Adipose tissue (tissue), 3 donors: ENCODE measurements around the gene CTCF. TPM values are rescaled to one million over a fixed set of nuclear protein-coding genes. Genes with fewer than 3 reads are reported as not detected.

Experiments used
- H3K27ac ChIP-seq: one replicate; pipeline ENCODE4 v1.5.1; 2013; ENCODE audit warnings: low read depth, low read length
- WGBS, 3 donors: extraction: QIAGEN DNeasy Blood & Tissue Kit; methylation state at CpG; one replicate each; pipeline ENCODE4 v1.1.7; 2013; 5-methylcytosine and 5-hydroxymethylcytosine counted together
- polyA plus RNA-seq, 3 donors: library from polyadenylated mRNA; stranded (reverse); fragments of 200-250 nt; gene quantifications; one replicate each; pipeline ENCODE4 v1.2.3, GENCODE V29; 2013
- donor health status: healthy with polysubstance abuse.
- donor health status: Bipolar disorder and iron deficiency.
- donor health status: healthy.

Gene CTCF
- polyA plus RNA-seq, 3 donors, result 12.4 to 26.0 (median 15.2) TPM

DNA sequence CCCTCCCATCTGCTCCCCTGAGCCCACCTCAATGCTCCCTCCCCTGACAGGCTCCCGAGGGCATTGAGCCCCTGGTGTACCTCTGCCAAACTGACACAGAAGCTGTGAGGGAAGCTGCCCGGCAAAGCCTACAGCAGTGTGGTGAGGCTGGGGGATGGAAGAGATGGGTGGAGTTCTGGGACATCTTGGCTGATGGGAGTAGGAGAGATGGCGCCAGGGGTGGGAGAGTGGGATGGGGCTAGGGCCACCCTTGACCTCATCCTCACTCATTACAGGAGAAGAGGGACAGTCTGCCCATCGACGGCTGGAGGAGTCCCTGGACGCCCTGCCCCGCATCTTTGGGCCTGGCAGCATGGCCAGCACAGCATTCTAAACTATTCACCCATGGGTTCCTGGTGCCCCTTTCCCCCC, 16.2 kb upstream of the CTCF start:
- 57 to 72% (median 71%) methylated on average over 7 of the region's 7 CpGs for WGBS, 3 donors
- H3K27ac ChIP-seq, result no peak overlapping the region

DNA sequence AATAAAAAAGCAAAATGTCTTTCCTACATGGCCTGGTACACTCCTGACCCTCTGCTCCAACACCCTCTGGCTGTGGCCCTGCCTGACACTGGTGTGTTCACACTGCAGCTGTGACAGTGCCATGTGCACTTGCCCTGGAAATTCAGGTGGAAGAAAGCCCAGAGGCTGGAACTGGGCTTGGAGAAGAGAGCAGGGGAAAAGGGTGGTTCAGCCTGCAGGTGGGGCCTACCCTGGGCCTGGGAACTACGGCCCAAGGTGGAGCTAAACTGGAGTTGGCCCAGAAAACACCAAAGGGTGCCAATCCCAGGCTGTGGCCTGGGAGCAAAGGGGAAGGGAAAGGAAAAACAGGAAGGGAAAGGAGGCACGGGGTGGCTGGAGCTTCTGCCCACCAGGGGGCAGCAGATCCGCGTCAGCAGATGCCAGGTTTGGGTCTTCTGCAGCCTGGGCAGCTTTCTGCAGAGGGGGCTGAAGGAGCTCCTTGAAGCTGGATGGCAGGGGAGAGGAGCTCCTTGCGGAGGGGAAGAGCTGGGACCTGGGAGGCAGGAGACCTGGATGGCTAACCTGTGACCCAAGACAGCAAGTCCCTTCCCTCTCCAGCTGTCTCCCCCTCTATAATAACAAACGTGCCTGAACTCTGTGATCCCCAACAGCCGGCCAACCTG, 15.4 kb upstream of the CTCF start:
- H3K27ac ChIP-seq, result no peak overlapping the region
- WGBS, 3 donors, result 8 to 21% (median 12%) methylated on average over 7 of the region's 7 CpGs

DNA sequence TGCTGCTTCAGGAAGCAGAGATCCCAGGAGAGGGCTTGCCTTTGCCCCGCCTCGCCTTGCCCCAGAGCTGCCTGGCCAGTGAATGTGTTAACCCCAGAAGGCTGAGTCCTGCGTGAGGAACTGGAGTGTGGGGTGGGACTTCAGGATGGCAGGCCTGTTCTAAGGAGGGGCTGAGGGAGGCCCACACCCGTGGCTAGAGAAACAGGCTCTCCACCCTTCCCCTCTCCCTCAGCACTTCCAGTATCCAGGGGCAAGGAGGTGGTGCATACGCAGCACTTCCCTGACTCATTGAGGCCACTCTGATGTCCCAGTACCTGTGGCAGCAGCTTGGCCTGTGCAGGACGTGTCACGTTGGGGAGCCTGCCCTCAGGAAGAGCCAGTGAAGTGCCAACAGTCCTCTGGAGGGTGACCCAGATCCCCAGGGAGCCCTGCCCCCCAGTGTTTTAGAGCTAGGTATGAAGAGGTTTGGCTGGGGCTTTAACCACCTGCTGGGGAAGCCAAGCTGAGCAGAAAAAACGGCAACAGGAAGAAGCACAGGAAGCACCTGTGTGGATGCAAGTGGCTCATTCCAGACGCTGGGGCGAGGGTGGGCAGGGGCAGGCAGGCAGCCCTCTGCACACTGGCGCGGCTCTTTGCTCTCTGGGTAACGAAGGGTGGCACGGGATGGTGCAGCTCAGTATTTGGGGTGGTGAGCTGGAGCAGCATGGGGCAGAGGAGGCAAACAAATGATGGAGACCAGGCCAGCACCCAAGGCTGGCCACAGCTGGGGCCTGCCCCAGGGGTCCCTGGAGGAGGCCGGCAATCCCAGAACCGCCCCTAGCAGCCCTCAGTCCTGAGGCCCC, 14.7 kb upstream of the CTCF start:
- WGBS, 3 donors, result 37 to 62% (median 39%) methylated on average over 16 of the region's 16 CpGs

DNA sequence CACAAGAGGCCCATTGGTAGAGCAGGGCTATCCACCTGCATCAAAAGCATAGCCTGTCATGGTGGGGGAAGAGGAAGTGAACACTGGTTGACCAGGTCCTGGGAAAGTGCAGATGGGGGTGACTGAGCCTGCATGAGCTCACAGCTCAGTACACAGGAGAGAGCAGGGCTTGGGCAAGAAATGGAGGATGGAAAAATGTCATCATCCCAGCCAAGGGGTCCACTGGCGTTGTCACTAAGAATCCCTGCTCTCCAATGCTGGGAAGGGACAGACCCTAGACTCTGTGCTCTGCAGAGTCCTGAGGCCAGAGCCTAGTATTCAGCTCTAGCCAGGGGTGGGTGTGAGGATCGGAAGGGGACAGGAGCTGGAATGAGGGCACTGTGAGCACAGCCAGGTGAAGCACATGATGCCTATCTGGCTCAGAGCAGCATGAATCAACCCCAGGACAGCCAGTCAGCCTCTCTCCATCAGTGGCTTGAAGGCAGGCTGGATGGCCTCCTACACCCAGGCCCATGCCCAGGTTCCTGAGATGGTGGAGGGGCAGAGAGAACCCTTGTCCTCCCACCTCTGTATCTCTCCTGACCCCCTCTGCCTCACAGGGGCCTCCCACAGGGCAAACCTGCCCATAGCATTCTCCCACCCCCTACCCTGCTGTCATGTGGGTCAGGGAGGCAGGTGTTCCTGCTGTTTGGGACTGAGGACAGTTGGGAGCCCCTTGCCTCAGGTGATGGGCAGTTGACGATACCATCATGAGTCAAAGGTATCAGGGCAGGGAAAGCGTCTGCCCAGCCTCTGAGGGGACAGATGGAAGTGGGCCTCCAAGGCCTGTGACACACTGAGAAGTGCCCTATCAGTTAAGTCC, 13.8 kb upstream of the CTCF start:
- WGBS, 3 donors, result 82 to 88% (median 86%) methylated on average over 4 of the region's 4 CpGs
- H3K27ac ChIP-seq, result no peak overlapping the region

More for the DNA sequence above, 14.7 kb upstream of the CTCF start:
- no peak overlapping the region for H3K27ac ChIP-seq

DNA sequence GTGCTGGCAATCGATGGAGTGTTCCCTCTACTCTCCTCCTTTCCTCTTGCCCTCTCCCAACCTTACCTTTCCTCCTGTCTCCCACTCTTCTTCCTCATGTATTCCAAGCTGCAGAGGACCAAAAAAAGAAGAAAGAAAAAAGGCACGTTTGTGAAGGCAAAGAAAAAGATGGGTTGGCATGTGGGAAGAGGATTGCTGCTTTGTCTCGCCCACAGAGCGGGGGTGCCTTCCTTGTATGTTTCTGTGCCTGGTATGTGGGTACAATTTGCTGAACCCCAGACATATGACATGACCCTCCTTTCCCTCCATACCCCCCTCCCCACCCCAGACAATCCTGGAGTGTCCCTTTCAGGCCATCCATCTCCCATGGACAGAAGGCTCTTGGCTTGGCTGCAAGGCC, 13.1 kb upstream of the CTCF start:
- WGBS, 3 donors, result 71 to 90% (median 73%) methylated on average over 4 of the region's 4 CpGs

DNA sequence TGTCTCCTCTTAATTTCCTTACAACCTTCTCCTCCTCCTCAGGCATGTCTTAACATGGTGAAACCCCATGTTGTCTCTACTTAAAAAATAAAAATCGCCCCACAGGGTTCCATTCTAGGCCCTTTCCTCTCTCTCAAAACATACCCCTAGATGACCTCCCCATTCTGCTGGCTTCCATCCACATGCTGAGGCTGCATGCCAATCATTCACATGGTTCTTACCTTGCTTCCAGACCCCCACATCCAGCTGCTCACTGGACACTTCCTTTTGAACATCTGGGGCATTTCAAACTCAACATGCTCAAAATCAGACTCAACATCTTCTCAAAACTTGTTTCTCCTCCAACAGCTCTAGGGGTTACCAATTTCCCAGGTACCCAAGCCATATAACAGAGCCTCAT, 12.4 kb upstream of the CTCF start:
- WGBS, 3 donors, result 54 to 68% (median 67%) methylated on average over 1 of the region's 1 CpG
- no peak overlapping the region for H3K27ac ChIP-seq

More for the DNA sequence above, 13.1 kb upstream of the CTCF start:
- no peak overlapping the region for H3K27ac ChIP-seq

DNA sequence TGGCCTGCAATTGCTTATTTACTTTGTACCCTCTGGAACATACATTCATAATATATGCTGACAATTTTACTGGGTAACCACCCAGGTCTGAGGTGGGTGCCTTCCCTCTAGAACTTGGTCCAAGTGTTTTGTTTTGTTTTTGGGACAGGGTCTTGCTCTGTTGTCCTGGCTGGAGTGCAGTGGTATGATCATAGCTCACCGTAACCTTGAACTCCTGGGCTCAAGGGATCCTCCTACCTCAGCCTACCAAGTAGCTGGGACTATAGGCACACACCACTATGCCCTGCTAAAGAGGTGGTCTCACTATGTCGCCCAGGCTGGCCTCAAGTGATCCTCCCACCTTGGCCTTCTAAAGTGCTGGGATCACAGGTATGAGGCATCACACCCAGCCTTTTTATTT, 11.2 kb upstream of the CTCF start:
- 93 to 96% (median 95%) methylated on average over 2 of the region's 2 CpGs for WGBS, 3 donors
- no peak overlapping the region for H3K27ac ChIP-seq

DNA sequence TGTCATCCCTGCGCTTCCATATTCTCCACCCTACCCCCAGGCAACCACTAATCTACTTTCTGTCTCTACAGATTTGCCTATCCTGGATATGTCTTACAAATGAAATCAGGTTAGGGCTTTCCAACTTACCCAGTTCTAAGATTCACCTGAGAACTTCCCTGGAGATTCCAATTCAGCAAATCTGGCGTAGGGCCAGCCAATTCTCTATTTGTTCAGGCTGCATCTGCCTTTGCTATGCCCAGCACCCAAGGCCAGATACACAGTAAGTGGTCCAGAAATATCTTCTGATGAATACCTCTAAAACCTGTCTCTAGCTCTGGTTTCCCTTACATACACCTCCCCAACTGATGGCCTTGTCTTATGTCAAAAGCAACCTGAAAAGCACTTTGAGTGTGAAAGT, 10.4 kb upstream of the CTCF start:
- WGBS, 3 donors, result 84 to 94% (median 90%) methylated on average over 2 of the region's 2 CpGs
- no peak overlapping the region for H3K27ac ChIP-seq

DNA sequence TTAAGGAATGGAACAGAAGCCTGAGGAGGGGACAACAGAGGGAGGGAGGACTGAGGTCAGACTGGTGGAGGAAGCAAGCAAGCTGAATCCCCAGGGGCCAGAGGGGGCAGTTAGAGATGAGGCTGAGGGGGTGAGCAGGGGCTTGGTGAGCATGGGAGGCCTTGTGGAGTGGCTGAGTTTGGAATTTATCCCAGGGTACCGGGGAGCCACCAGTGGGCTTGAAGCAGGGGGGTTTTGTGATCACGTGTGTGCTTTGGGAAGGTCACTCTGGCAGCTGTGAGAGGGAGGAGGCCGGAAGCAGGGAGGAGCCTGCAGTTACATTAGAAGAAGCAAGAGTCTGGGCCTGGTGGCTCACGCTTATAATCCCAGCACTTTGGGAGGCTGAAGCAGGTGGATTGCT, 9.8 kb upstream of the CTCF start:
- 22 to 50% (median 36%) methylated on average over 4 of the region's 4 CpGs for WGBS, 3 donors

DNA sequence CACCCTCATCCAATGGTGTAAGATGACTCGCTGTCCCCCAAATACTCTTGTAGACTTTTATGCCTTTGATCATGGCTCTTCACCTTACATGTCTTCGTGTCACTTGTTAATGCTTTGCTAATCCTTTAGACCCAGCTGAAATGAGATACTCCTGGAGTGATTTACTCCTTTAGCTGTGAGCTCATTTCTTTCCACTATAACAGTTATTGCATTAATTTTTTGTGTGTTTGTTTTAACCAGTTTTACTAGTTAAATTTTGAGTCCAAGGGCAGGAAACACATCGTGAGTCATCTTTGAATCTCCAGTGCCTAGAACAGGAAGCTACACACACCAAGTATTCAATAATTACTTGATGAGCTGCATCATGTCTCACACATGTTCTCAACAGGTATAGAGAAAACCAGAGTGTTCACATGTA, 6.5 kb upstream of the CTCF start:
- WGBS, 3 donors, result 68 to 72% (median 69%) methylated on average over 3 of the region's 3 CpGs
- no peak overlapping the region for H3K27ac ChIP-seq

More for the DNA sequence above, 9.8 kb upstream of the CTCF start:
- no peak overlapping the region for H3K27ac ChIP-seq

DNA sequence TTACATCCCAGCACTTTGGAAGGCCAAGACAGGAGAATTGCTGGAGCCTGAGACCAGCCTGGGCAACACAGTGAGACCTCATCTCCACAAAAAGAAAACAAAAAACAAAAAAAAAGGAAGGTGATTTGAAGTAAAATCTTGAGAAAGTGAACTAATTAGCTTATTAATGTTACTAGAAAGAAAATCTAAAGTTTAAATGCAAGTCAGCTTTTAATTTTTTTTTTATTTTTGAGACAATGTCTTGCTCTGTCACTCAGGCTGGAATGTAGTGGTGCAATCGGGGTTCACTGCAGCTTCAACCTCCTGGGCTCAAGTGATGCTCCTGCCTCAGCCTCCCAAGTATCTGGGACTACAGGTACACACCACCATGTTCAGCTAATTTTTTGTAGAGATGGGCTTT, 3.5 kb upstream of the CTCF start:
- 77 to 87% (median 86%) methylated on average over 1 of the region's 1 CpG for WGBS, 3 donors
- H3K27ac ChIP-seq, result no peak overlapping the region

DNA sequence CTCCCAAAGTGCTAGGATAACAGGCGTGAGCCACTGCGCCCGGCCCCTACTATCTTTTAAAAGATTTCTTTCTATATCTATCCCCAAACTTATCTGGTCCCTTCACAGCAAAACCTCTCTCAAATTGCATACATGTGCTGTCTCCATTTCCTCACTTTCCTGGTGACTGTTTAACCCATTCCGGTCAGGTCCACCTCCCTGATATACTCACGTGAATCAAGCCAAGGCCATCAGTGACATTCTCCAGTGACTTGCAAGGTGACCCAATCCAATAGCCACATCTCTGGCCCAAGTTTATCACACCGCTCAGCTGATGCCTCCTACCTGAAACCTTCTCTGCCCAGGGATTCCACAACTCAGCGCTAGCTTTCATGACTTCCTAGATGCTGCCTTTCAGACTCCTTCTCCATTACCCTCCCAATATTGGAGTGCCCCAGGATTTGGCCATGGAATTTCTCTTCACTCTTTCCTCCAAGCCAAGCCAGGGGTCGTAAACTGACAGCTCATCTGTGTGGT, 1.4 kb upstream of the CTCF start:
- WGBS, 3 donors, result 66 to 82% (median 77%) methylated on average over 8 of the region's 8 CpGs
- H3K27ac ChIP-seq, result no peak overlapping the region

DNA sequence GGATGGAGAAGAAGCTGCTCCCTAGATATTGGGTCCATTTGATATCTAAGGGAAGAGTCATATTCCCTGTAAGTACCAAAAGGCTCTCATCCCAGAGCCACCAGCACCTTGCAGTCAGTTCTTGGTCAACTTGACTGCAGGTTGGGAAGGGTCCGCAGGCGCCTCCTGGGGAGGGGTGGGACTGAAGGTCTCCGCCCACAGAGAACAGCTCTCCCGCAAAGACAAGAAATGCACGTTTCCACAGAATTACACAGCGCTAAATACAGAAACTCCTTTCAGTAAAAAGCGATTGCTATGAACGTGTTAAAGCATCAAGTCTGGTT, 864 bp upstream of the CTCF start:
- 2 to 4% (median 3%) methylated on average over 8 of the region's 8 CpGs for WGBS, 3 donors
- H3K27ac ChIP-seq, result no peak overlapping the region

DNA sequence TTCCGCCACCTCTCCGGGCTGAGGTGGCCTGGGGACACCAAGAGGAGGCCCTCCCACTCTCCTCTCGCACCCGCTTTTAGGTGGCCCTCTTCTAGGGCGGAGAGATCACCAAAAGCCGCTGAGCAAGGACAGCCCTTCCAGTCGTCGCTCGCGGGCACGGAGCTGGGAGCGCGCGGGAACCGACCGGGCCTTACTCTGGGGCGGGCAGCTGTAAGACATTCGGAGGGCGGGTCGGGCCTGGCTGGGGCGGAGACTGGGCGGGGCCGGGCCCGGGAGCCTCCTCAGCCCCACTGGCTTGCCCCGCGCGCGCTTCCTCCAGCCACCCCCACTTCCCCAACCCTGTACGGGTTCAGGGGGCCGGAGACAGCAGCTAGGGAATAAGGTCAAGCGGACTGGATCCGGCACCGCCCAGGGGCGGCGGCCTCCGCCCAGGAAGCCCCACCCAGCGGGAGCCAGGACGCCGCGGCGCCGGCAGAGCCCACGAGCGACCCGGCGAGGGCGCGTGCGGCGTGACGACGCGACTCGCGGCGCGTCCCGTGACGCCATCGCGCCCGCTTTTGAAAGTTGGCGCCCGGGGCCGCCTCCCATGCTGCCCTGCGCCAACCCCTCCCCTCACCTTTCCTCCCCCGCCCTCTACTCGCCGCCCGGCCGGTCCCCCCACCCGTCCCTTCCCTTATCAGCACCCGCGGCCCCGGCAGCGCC, 351 bp upstream of the CTCF start:
- no peak overlapping the region for H3K27ac ChIP-seq
- WGBS, 3 donors, result 0 to 1% (median 0%) methylated on average over 59 to 76 of the region's 76 CpGs

DNA sequence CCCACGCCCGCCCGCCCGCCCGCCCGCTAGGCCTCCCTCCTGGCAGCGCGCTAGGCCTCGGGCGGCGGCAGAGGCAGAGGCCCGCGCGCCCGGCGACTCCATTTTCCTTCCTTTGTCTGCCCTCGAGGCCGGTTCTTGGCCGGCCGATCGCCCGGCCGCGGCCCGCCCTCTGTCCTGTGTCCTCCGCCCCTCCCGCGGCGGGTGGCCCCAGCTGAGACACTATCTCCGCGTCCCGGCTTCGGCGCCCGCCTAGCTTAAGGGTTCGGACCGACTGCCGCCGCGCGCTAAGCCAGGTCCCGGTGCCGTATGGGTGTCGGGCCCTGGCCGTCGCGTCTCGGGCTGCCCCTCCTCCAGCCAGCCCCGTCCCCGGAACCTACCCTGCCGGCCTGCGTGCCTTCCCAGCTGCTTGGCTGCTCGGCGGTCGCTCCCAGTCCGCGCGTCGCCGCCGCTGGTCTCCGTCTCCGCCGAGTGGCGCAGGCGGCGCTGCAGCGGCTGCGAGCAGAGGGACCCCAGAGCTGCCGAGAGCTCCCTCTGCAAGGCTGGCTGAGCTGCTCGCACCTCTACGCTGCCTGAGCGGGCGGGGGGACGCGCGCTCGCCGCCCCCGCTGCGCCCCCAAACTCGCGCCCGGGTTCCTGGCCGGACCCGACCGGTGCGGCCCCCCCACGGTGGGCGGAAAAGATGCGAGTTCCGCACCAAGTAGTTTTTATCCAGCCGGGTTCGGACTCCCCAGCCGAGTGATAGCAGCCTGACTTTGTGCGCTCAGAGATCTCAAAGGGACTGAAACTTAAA, 787 bp downstream of the CTCF start:
- WGBS, 3 donors, result 0% methylated on average over 29 to 87 of the region's 96 CpGs
- peak overlapping the region; percentile 84 for H3K27ac ChIP-seq

DNA sequence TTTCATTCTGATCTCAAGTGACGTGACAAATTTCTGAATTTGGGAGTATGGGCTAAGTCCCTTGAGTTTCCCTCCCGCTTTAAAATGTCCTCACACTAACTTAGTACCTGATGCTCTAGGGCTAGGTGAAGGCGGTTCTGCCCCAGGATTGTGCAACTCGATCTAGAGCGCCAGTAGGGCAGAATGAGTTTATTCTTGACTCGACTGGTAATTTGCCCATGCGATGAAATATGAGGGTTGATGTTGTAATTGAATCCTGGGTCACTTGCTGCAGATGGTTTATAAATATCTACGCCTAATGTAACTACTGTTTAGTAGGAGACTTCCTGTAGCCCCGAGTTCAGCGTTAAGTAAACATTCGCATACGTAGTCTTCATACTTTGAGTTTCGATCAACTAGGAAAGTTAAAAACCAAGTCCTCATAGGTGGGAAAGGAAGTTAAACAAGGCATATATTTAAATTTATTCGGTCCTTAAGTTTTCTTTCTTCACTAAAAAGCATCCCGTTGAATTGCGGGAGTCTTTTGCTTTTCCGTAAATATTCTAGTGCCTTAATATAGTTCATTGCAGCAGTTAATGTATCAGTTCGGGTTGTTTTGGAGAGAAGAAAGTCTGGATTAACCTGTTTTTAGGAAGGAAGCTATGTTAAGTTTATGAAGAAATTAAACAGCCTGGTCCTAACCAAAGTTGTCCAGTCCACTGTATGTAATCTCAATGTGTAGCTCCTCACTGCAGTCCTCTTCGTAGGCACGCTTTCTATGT, 1.6 kb downstream of the CTCF start:
- WGBS, 3 donors, result 1 to 2% (median 2%) methylated on average over 20 of the region's 20 CpGs
- no peak overlapping the region for H3K27ac ChIP-seq
